A673 (cell line): ENCODE results near the gene VAC14. TPM values are rescaled to one million over a fixed set of nuclear protein-coding genes. Genes with fewer than 3 reads are reported as not detected.

Experiments
- BruUV-seq: library from RNA; stranded (reverse); fragments of 400-500 nt; replicated peaks from 2 replicates; lab custom pipeline; 2021; lab: Mats Ljungman, UMichigan
- CTCF ChIA-PET: fragments of 300-600 bp; sonication (Branson Sonifier 250); formaldehyde crosslinking; loops from one replicate; lab custom pipeline; 2022; ENCODE audit warnings: antibody characterized with exemption; lab: Charles Lee
- POLR2A ChIA-PET: fragments of 300-600 bp; sonication (Branson Sonifier 250); formaldehyde crosslinking; loops from one replicate; lab custom pipeline; 2022; ENCODE audit warnings: antibody characterized with exemption; ENCODE audit not compliant: low non-redundant PET; lab: Charles Lee
- DNase-seq: peaks from one replicate; pipeline ENCODE4 v3.0.0-alpha.2; 2015; ENCODE audit warnings: low spot score
- H3K27ac ChIP-seq: fragments of 200-600 bp; sonication (generic); 2 replicates; pipeline ENCODE4 v1.5.1; 2016; ENCODE audit warnings: mixed run types, low read depth, mild to moderate bottlenecking, mixed read lengths, antibody characterized with exemption, low read length; ENCODE audit not compliant: poor library complexity, severe bottlenecking
- H3K27me3 ChIP-seq: fragments of 200-600 bp; sonication (generic); replicated peaks from 2 replicates; pipeline ENCODE4 v1.6.1; 2017; ENCODE audit warnings: mixed run types, low read depth, mild to moderate bottlenecking, mixed read lengths, antibody characterized with exemption, low read length; ENCODE audit not compliant: insufficient read depth, poor library complexity
- H3K36me3 ChIP-seq: fragments of 200-600 bp; sonication (generic); 2 replicates; pipeline ENCODE4 v1.6.1; 2016; ENCODE audit warnings: mixed run types, mild to moderate bottlenecking, mixed read lengths, antibody characterized with exemption, low read length; ENCODE audit not compliant: insufficient read depth, poor library complexity, severe bottlenecking
- H3K4me1 ChIP-seq: fragments of 200-600 bp; sonication (generic); 2 replicates; pipeline ENCODE4 v1.6.1; 2017; ENCODE audit warnings: mixed run types, mild to moderate bottlenecking, mixed read lengths, antibody characterized with exemption, low read length; ENCODE audit not compliant: insufficient read depth, poor library complexity, severe bottlenecking
- H3K4me3 ChIP-seq: fragments of 200-600 bp; sonication (generic); 2 replicates; pipeline ENCODE4 v1.5.1; 2016; ENCODE audit warnings: low read depth, mixed run types, mild to moderate bottlenecking, mixed read lengths, low read length; ENCODE audit not compliant: poor library complexity, severe bottlenecking
- H3K9me3 ChIP-seq: fragments of 200-600 bp; sonication (generic); 2 replicates; pipeline ENCODE4 v1.6.1; 2016; ENCODE audit warnings: mixed run types, low read depth, mild to moderate bottlenecking, mixed read lengths, antibody characterized with exemption, low read length; ENCODE audit not compliant: poor library complexity, severe bottlenecking
- CTCF ChIP-seq: fragments of 300-800, 200-600 bp; sonication (generic); conservative IDR thresholded peaks from 2 replicates; pipeline ENCODE4 v1.5.1; 2017; ENCODE audit warnings: low read depth, mild to moderate bottlenecking, antibody characterized with exemption, low read length, moderate library complexity, mixed read lengths
- EZH2 ChIP-seq: fragments of 200-600 bp; sonication (generic); IDR thresholded peaks from 2 replicates; pipeline ENCODE4 v1.6.1; 2017; ENCODE audit warnings: borderline replicate concordance, low read depth, mild to moderate bottlenecking, mixed read lengths, antibody characterized with exemption, low read length; ENCODE audit not compliant: poor library complexity, severe bottlenecking
- intact Hi-C: fragments of 100-400 bp; cut with micrococcal nuclease; formaldehyde crosslinking; loops from one replicate; pipeline ENCODE4 v1.10.0; 2022; ENCODE audit not compliant: unreplicated experiment
- total RNA-seq: library from RNA; stranded (reverse); gene quantifications from 2 replicates; pipeline ENCODE4 v1.2.3, GENCODE V29; 2021

Gene VAC14
- total RNA-seq, 1 experiment from 2014 or later, result 46.6 TPM

GRCh38 chr16:70730944-70731343 is 70.0 kb downstream of the VAC14 start:
- no peak overlapping the region for H3K4me3 ChIP-seq
- BruUV-seq, result no TSS peak
- no peaks in the 10 kb centered on the region for H3K27me3 ChIP-seq
- H3K27ac ChIP-seq, result no peak overlapping the region
- H3K9me3 ChIP-seq, result no peaks in the 10 kb centered on the region
- ChIA-PET POLR2A (no interaction called here), CTCF (no interaction called here)
- H3K36me3 ChIP-seq, result peaks cover 3% of the 10 kb centered on the region
- TF ChIP-seq CTCF, result no peak
- no peaks in the 10 kb centered on the region for H3K4me1 ChIP-seq
- DNase-seq, result no peak
- intact Hi-C loops, result no loop called here

GRCh38 chr16:70730031-70730430 is 70.9 kb downstream of the VAC14 start:
- no peak for DNase-seq
- intact Hi-C loops, result no loop called here
- no peaks in the 10 kb centered on the region for H3K4me1 ChIP-seq
- CTCF ChIA-PET, result no interaction called here
- no peaks in the 10 kb centered on the region for H3K9me3 ChIP-seq
- no peak for TF ChIP-seq EZH2
- TF ChIP-seq CTCF, result no peak
- no peaks in the 10 kb centered on the region for H3K27me3 ChIP-seq
- peaks cover 3% of the 10 kb centered on the region for H3K36me3 ChIP-seq
- H3K27ac ChIP-seq, result no peak overlapping the region
- no peak overlapping the region for H3K4me3 ChIP-seq
- POLR2A ChIA-PET, result no interaction called here
- no TSS peak for BruUV-seq

- no peaks in the 10 kb centered on the region for H3K27me3 ChIP-seq
- no peak overlapping the region for H3K4me3 ChIP-seq
- intact Hi-C loops, result no loop called here
- no peaks in the 10 kb centered on the region for H3K9me3 ChIP-seq
- no peaks in the 10 kb centered on the region for H3K4me1 ChIP-seq
- TF ChIP-seq EZH2, result no peak
- TF ChIP-seq CTCF, result no peak
- H3K36me3 ChIP-seq, result peaks cover 3% of the 10 kb centered on the region
- ChIA-PET CTCF (no interaction called here), POLR2A (no interaction called here)
- no peak overlapping the region for H3K27ac ChIP-seq
- DNase-seq, result no peak
- no TSS peak for BruUV-seq
Measured at GRCh38 chr16:70729292-70729691, 71.7 kb downstream of the VAC14 start.
